Measurements from ENCODE around the gene LATS2. TPM values are rescaled to one million over a fixed set of nuclear protein-coding genes. Genes with fewer than 3 reads are reported as not detected.

LATS2 gene
- total and polyA plus RNA-seq, 7 experiments from 2014 or later, result 1.3 to 11.9 (median 2.3) TPM; not detected in 2

DNA sequence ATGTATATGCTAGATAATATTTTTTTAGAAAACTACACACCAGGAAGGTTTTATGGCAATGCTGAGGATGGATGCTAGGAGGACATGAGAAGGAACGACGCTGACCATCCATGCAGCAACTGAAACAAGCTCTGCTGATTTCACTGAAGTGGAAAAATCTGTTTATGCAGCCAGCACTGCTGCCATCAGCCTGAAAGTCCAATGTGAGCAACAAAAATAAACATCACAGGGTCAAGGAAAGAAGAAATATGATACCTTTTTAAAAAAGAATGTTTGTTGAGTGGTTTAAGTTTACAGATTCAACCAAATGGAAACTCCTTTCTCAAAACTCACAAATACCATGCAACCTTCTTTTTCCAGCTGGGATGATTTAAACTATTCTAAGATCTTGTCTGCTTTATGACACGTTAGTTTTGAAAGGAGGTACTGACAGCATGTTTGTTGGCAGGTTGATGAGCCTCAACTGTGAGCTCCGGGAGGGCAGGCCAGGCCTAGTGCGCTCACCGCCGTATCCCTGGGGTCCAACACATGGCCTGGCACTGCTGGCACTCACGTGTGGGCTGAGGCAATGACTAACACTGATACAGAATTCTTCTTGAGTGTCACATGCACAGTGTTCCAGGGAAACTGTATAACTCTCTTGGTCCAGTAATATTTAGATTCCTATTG, 46.8 kb downstream of the LATS2 start:
- no peak overlapping the region for H3K27ac Mint-ChIP-seq
- no peak for DNase-seq
- Histone ChIP-seq H3K9me3 (ENCODE audit: control insufficient read depth in 2 of 3, low read length in 3 of 3) (no peaks in the 10 kb centered on the region), H3K36me3 (ENCODE audit: control insufficient read depth in 2 of 3, insufficient read depth in 3 of 3, low read length in 3 of 3) (no peaks in the 10 kb centered on the region), H3K4me1 (ENCODE audit: control insufficient read depth in 2 of 2, insufficient read depth in 2 of 2, low read length in 2 of 2) (peaks cover 0 to 6% of the 10 kb centered on the region in 2 donors), H3K27me3 (ENCODE audit: control insufficient read depth in 2 of 2, insufficient read depth in 2 of 2, low read length in 2 of 2) (no peaks in the 10 kb centered on the region), H3K4me3 (ENCODE audit: low read length) (no peak overlapping the region), H3K27ac (ENCODE audit: low read depth, low read length) (no peak overlapping the region)
- H3K4me1 Mint-ChIP-seq, result peaks cover 0 to 36% (median 9%) of the 10 kb centered on the region in 7 donors
- no peak overlapping the region for H3K4me3 Mint-ChIP-seq
- no peaks in the 10 kb centered on the region for H3K27me3 Mint-ChIP-seq
- ChIA-PET POLR2A (no interaction called here), CTCF (no interaction called here)
- intact Hi-C loops (cut with micrococcal nuclease), result loop anchor here in 1 of 2 donors (5.0 kb wide), 1 partner anchor 63 kb away; no protein-coding TSS in a partner anchor
- peaks cover 0 to 6% (median 0%) of the 10 kb centered on the region in 11 donors for H3K9me3 Mint-ChIP-seq
- ATAC-seq, result no peak
- peaks cover 0 to 11% (median 0%) of the 10 kb centered on the region in 5 donors for H3K36me3 Mint-ChIP-seq

GRCh38 chr13:21014139-21014501, 47.3 kb downstream of the LATS2 start:
- H3K27me3 Mint-ChIP-seq, result no peaks in the 10 kb centered on the region
- ChIA-PET CTCF (no interaction called here), POLR2A (no interaction called here)
- H3K9me3 Mint-ChIP-seq, result peaks cover 0 to 6% (median 0%) of the 10 kb centered on the region in 11 donors
- no peak for DNase-seq
- Histone ChIP-seq H3K27me3 (ENCODE audit: control insufficient read depth in 2 of 2, insufficient read depth in 2 of 2, low read length in 2 of 2) (no peaks in the 10 kb centered on the region), H3K4me3 (ENCODE audit: low read length) (no peak overlapping the region), H3K27ac (ENCODE audit: low read depth, low read length) (no peak overlapping the region), H3K36me3 (ENCODE audit: control insufficient read depth in 2 of 3, insufficient read depth in 3 of 3, low read length in 3 of 3) (no peaks in the 10 kb centered on the region), H3K4me1 (ENCODE audit: control insufficient read depth in 2 of 2, insufficient read depth in 2 of 2, low read length in 2 of 2) (peaks cover 0 to 6% of the 10 kb centered on the region in 2 donors), H3K9me3 (ENCODE audit: control insufficient read depth in 2 of 3, low read length in 3 of 3) (no peaks in the 10 kb centered on the region)
- intact Hi-C loops (cut with micrococcal nuclease), result no loop called here
- ATAC-seq, result no peak
- H3K36me3 Mint-ChIP-seq, result peaks cover 0 to 11% (median 0%) of the 10 kb centered on the region in 5 donors
- no peak overlapping the region for H3K4me3 Mint-ChIP-seq
- H3K27ac Mint-ChIP-seq, result no peak overlapping the region
- peaks cover 0 to 36% (median 9%) of the 10 kb centered on the region in 7 donors for H3K4me1 Mint-ChIP-seq

GRCh38 chr13:21013682-21014038, 47.7 kb downstream of the LATS2 start:
- Histone ChIP-seq H3K36me3 (ENCODE audit: control insufficient read depth in 2 of 3, insufficient read depth in 3 of 3, low read length in 3 of 3) (no peaks in the 10 kb centered on the region), H3K4me1 (ENCODE audit: control insufficient read depth in 2 of 2, insufficient read depth in 2 of 2, low read length in 2 of 2) (peaks cover 0 to 6% of the 10 kb centered on the region in 2 donors), H3K9me3 (ENCODE audit: control insufficient read depth in 2 of 3, low read length in 3 of 3) (no peaks in the 10 kb centered on the region), H3K27ac (ENCODE audit: low read depth, low read length) (no peak overlapping the region), H3K4me3 (ENCODE audit: low read length) (no peak overlapping the region), H3K27me3 (ENCODE audit: control insufficient read depth in 2 of 2, insufficient read depth in 2 of 2, low read length in 2 of 2) (no peaks in the 10 kb centered on the region)
- Mint-ChIP-seq H3K36me3 (peaks cover 0 to 11% (median 0%) of the 10 kb centered on the region in 5 donors), H3K27me3 (no peaks in the 10 kb centered on the region), H3K4me1 (peaks cover 0 to 36% (median 9%) of the 10 kb centered on the region in 7 donors), H3K27ac (no peak overlapping the region), H3K9me3 (peaks cover 0 to 6% (median 0%) of the 10 kb centered on the region in 11 donors), H3K4me3 (no peak overlapping the region)
- no peak for DNase-seq
- CTCF ChIA-PET, result no interaction called here
- intact Hi-C loops (cut with micrococcal nuclease), result no loop called here
- no peak for ATAC-seq
- POLR2A ChIA-PET, result no interaction called here

- H3K9me3 Mint-ChIP-seq, result peaks cover 0 to 6% (median 0%) of the 10 kb centered on the region in 11 donors
- CTCF ChIA-PET, result no interaction called here
- H3K36me3 Mint-ChIP-seq, result peaks cover 0 to 11% (median 0%) of the 10 kb centered on the region in 5 donors
- peaks cover 0 to 34% (median 9%) of the 10 kb centered on the region in 7 donors for H3K4me1 Mint-ChIP-seq
- no peaks in the 10 kb centered on the region for H3K9me3 ChIP-seq (ENCODE audit: control insufficient read depth in 2 of 3, low read length in 3 of 3)
- no peak overlapping the region for H3K27ac Mint-ChIP-seq
- intact Hi-C loops (cut with micrococcal nuclease), result no loop called here
- H3K27me3 ChIP-seq (ENCODE audit: control insufficient read depth in 2 of 2, insufficient read depth in 2 of 2, low read length in 2 of 2), result no peaks in the 10 kb centered on the region
- POLR2A ChIA-PET, result no interaction called here
- no peak overlapping the region for H3K27ac ChIP-seq (ENCODE audit: low read depth, low read length)
- DNase-seq (no peak), ATAC-seq (no peak)
- H3K27me3 Mint-ChIP-seq, result no peaks in the 10 kb centered on the region
- H3K4me1 ChIP-seq (ENCODE audit: control insufficient read depth in 2 of 2, insufficient read depth in 2 of 2, low read length in 2 of 2), result peaks cover 0 to 6% of the 10 kb centered on the region in 2 donors
- H3K36me3 ChIP-seq (ENCODE audit: control insufficient read depth in 2 of 3, insufficient read depth in 3 of 3, low read length in 3 of 3), result no peaks in the 10 kb centered on the region
- no peak overlapping the region for H3K4me3 ChIP-seq (ENCODE audit: low read length)
- H3K4me3 Mint-ChIP-seq, result no peak overlapping the region
Measured at GRCh38 chr13:21012841-21013681, 48.3 kb downstream of the LATS2 start.

DNA sequence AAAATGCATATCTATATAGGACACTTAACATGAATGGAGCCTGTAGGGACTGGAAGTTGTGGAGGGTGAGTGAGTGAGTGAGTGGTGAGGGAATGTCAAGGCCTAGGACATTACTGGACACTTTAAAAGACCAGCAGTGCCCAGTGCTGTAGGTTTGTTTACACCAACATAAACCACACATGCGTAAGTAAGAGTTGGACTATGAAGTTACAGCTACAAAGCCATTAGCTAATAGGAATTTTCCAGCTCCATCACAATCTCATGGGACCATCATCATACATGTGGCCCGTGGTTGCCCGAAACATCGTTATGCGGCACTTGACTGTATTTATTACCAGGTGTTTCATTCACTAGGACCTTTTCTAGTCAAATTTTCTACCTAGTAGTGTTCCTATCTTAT, 49.2 kb downstream of the LATS2 start:
- ATAC-seq, result no peak
- H3K4me1 Mint-ChIP-seq, result peaks cover 0 to 26% (median 9%) of the 10 kb centered on the region in 7 donors
- DNase-seq, result no peak
- no peak overlapping the region for H3K4me3 Mint-ChIP-seq
- H3K27ac ChIP-seq (ENCODE audit: low read depth, low read length), result no peak overlapping the region
- intact Hi-C loops (cut with micrococcal nuclease), result no loop called here
- POLR2A ChIA-PET, result no interaction called here
- CTCF ChIA-PET, result no interaction called here
- H3K36me3 ChIP-seq (ENCODE audit: control insufficient read depth in 2 of 3, insufficient read depth in 3 of 3, low read length in 3 of 3), result no peaks in the 10 kb centered on the region
- peaks cover 0 to 11% (median 0%) of the 10 kb centered on the region in 5 donors for H3K36me3 Mint-ChIP-seq
- H3K4me1 ChIP-seq (ENCODE audit: control insufficient read depth in 2 of 2, insufficient read depth in 2 of 2, low read length in 2 of 2), result peaks cover 0 to 6% of the 10 kb centered on the region in 2 donors
- H3K27me3 ChIP-seq (ENCODE audit: control insufficient read depth in 2 of 2, insufficient read depth in 2 of 2, low read length in 2 of 2), result no peaks in the 10 kb centered on the region
- H3K9me3 Mint-ChIP-seq, result peaks cover 0 to 6% (median 0%) of the 10 kb centered on the region in 11 donors
- no peaks in the 10 kb centered on the region for H3K27me3 Mint-ChIP-seq
- no peaks in the 10 kb centered on the region for H3K9me3 ChIP-seq (ENCODE audit: control insufficient read depth in 2 of 3, low read length in 3 of 3)
- H3K4me3 ChIP-seq (ENCODE audit: low read length), result no peak overlapping the region
- H3K27ac Mint-ChIP-seq, result no peak overlapping the region

GRCh38 chr13:21011378-21011777, 50.0 kb downstream of the LATS2 start:
- DNase-seq (no peak), ATAC-seq (no peak)
- H3K4me3 Mint-ChIP-seq, result no peak overlapping the region
- Histone ChIP-seq H3K27me3 (ENCODE audit: control insufficient read depth in 2 of 2, insufficient read depth in 2 of 2, low read length in 2 of 2) (no peaks in the 10 kb centered on the region), H3K27ac (ENCODE audit: low read depth, low read length) (no peak overlapping the region), H3K9me3 (ENCODE audit: control insufficient read depth in 2 of 3, low read length in 3 of 3) (no peaks in the 10 kb centered on the region), H3K4me1 (ENCODE audit: control insufficient read depth in 2 of 2, insufficient read depth in 2 of 2, low read length in 2 of 2) (no peaks in the 10 kb centered on the region), H3K4me3 (ENCODE audit: low read length) (no peak overlapping the region), H3K36me3 (ENCODE audit: control insufficient read depth in 2 of 3, insufficient read depth in 3 of 3, low read length in 3 of 3) (no peaks in the 10 kb centered on the region)
- peaks cover 0 to 9% (median 0%) of the 10 kb centered on the region in 5 donors for H3K36me3 Mint-ChIP-seq
- intact Hi-C loops (cut with micrococcal nuclease), result no loop called here
- peaks cover 0 to 17% (median 4%) of the 10 kb centered on the region in 7 donors for H3K4me1 Mint-ChIP-seq
- POLR2A ChIA-PET, result no interaction called here
- H3K27me3 Mint-ChIP-seq, result no peaks in the 10 kb centered on the region
- CTCF ChIA-PET, result no interaction called here
- no peak overlapping the region for H3K27ac Mint-ChIP-seq
- H3K9me3 Mint-ChIP-seq, result peaks cover 0 to 3% (median 0%) of the 10 kb centered on the region in 11 donors
